ENCODE measurements around the gene AGPAT4.

The AGPAT4 gene

DNA sequence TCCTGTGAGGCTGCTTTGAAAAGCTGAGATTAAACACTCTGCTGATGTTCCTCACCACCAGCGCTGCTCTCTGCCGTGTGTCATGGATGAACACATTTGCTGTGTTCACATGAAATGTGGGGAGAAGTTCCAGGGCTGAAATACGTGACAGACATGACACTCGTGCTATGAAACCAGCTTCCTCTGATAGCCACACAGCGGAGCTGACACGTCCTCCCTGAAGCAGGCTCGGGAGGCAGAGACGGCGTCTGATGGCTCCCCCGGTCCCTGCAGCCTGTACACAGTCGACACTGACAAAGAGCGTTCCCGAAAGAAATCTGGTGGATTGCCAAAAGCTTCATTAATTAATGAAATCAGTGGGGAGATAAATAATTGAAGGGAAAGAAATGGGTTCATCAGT, 17.5 kb downstream of the AGPAT4 start:
- peak in 26 of 56 donors; percentile 12 to 53 (median 34) for DNase-seq

DNA sequence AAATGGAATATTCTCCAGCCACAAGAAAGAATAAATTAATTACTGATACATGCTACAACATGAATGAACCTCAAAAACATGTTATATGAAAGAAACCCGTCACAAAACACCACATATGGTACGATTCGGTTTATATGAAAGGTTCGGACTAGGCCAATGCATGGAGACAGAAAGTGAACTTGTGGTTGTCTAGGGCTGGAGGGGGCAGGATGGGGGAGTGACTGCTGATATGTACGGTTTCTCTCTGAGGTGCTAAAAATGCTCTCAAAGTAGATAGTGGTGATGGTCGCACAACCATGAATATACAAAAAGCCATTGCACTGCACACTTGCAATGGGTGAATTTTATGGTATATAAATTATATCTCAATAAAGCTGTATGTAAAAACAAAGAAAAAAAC, 18.3 kb downstream of the AGPAT4 start:
- no peak for DNase-seq

DNA sequence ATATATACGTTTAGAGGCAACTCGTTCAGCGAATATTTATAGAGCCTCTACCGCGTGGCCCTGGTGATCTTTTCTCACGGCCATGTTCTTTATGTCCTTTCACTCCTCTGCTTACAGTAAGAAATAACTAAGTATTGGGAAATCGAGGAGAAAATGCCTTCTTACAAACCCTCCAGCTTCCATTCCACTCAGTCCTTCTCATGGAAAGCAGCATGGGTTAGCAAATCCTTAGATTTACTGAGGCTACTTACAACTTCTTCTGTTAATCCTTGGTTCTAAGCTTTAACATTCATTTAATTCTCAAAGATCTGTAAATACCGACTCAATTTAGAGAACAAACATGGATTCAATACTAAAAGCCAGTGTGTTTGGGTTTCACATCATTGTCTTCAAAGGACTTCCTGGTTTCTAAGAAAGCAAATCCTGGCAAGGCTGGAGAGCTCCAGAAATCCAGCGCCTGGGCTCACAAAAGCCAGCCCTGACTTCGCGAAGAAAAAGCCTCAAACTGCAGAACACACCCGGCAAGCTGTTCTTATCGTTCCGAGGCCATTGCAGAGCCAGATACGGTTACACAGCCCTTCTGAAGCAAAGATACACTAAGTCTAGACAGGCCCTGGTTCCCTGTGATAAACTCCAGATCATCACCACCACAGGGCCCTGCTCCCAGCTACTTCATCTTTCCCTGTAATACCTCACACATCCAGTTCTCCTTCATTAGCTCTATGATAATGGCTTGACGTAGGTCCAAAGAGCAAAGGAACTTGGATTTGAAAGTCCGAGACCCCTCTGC, 19.2 kb downstream of the AGPAT4 start:
- peak in 1 of 56 donors; percentile 34 for DNase-seq

DNA sequence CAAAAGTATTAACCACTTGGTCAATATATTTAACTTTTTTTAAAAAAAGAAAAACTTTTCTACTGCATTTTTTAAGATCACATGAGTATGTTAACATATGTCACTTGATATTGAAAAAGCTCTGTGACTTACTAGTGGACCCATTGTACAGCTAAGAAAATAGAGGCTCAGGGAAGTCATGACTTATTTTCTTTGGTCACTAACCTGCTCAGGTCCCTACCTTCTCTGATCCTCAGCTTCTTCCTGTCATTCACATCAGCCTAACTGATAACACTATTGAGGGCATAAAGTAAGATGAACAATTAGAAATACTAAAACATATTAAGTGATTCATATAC, 19.8 kb downstream of the AGPAT4 start:
- no peak for DNase-seq

DNA sequence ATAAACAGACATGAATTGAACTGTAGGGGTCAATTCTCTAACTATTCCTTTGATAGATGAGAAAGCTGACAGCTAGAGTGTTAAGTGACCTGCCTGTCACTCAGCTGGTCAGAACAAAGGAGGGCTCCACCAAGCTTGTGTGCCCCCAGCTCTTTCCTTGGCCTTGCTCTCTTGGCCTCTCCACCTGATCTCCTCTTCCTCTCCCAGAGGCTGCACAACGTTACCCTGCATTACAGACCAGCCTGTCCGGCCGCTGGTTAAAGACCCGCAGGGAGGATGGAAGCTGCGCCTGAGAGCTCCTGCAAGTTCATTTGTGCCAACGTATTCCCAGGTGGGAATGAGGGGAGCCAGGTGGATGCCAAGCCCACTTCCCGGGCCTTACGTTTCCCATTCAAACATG, 22.5 kb downstream of the AGPAT4 start:
- no peak for DNase-seq

DNA sequence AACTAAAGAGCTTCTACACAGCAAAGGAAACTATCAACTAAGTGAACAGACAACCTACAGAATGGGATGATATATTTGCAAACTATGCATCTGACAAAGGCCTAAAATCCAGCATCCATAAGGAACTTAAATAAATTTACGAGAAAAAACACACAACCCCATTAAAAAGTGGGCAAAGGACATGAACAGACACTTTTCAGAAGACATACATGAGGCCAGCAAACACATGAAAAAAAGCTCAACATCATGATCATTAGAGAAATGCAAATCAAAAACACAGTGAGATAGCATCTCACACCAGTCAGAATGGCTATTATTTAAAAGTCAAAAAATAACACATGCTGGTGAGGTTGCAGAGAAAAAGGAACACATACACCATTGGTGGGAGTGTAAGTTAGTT, 24.5 kb downstream of the AGPAT4 start:
- DNase-seq = no peak

DNA sequence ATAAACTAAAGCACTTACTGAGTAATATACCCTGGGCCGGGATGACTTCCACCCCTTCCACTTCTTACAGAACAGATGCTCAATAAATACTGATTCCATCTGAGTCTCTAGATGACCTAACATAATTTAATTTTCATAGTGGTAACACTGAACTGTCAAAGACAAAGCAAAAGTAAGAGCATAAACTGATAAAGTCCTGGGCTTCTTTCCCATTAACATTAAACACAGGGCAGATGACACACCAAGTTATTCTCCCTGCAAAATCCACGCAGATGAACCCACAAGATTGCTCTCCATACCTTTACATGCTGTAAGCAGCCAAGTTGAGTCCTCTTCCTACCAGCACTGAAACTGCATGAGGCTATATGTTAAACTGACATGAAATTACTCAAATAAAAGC, 27.1 kb downstream of the AGPAT4 start:
- DNase-seq = no peak

DNA sequence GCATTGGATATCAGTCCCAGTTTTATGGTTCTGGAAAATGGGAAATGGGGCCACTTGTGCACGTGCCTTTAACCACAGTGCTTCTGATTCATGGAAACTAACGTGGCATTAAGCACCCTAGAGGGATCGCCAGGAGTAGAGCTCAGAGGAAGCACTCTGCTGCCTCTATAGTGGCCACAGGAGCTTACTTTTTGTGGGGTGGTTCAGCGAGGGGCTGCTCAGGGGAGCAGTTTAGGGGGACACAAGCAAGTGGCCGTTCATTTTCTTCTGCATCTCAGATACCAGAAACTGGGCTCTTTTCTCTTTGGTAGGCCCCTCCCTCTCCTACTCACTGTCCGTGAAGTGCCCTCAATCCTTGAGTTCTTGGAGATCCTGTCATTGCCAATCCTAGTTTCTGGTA, 28.5 kb downstream of the AGPAT4 start:
- DNase-seq = no peak

DNA sequence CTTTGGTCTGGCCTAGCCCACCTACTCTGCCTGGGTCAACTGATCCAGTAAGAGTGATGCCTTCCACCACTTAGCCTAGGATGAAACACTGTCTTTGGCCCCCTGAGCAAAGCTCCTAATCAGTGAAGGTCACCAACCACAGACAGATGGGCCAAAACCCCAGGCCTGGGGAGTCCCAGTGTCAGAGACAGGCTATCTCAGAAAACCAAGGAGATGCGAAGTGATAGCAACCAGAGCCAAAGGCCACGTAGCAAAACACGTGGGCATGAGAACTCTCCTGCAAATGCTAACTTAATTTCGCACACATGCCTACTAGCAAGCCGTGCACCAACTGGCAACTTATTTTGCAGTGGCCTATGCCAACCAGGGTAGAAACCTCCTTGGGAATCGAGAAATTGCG, 29.1 kb downstream of the AGPAT4 start:
- DNase-seq = no peak

DNA sequence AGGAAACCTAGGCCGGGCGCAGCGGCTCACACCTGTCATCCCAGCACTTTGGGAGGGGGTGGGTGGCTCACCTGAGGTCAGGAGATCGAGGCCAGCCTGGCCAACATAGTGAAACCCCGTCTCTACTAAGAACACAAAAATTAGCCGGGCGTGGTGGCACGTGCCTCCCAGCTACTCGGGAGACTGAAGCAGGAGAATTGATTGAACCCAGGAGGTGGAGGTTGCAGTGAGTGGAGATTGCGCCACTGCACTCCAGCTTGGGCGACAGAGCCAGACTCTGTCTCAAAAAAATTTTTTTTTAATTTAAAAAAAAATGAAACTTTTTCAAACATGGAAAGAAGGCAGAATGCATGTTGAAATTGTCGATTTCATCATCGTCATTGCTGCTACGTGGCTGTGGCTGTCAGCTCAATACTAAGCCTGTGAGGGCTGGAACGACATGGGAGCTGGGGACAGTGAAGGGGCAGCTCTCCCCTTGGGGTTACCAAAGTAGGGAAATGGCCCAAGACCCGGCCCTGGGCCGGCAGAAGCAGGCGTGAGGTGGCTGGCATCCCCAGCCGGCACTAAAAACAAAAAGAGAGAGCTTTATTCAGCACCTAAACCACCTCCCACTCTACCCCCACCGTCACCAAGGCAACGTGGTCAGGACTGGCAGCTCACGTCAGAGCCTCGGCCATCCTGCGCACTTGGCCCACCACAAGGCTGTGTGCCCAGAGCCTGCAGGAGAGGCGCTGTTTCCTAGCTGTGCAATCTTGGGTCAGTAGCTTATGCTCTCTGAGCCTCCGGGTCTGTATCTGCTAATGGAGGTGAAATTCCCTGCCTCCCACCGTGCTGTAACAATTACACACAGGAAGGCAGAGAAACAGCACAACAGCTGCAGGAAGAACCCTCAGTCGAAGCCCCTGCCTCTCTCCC, 30.8 kb downstream of the AGPAT4 start:
- DNase-seq = peak in 36 of 56 donors; percentile 13 to 75 (median 44)

DNA sequence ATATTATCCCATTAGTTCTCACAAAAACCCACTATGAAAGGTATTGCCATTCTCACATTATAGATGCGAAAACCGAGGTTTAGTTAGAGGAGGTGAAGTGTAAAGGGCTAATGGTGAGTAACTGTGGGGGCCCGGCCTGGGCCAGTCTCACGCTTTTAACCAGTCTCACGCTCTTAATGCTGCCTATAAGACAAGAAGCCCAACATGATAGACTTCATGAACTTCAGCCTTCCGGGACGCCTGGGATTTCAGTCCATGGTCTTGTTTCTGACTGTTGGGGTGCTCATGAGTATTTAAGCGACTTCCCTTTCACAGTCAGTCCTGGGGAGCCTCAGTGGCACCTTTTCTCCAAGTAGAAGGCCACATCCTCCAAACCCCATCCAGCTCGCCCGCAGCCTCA, 31.7 kb downstream of the AGPAT4 start:
- no peak for DNase-seq

DNA sequence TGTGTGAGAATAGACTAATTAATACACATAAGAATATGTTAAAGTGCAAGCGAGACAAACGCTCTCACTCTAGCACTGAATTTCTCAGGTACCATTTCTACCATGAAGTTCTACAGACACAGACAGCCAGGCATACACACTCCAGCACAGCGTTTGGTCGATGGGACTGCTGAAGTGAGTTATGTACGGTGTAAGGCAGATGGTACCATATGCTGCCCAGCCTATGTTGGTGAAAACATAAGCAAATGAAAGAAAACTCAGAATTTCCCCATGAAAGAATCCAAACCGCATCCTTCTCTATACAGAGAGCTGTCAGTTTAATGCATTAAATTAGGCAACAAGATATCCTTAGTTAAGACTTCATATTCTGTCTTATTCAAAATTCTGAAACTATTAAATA, 34.9 kb downstream of the AGPAT4 start:
- no peak for DNase-seq

DNA sequence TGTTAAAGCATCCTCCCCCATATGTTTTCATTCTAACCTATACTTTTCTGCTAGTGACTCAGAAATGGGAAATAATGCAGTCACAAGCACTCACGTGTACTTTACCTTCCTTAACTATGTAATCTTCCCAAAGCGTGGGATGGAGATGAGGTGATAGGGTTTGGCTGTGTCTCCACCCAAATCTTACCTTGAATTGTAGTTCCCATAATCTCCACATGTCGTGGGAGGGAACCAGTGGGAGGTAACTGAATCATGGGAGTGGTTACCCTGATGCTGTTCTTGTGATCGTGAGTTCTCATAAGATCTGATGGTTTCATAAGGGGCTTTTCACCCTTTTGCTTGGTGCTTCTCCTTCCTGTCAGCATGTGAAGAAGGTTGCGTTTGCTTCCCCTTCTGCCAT, 35.4 kb downstream of the AGPAT4 start:
- DNase-seq = peak in 11 of 56 donors; percentile 21 to 72 (median 36)

DNA sequence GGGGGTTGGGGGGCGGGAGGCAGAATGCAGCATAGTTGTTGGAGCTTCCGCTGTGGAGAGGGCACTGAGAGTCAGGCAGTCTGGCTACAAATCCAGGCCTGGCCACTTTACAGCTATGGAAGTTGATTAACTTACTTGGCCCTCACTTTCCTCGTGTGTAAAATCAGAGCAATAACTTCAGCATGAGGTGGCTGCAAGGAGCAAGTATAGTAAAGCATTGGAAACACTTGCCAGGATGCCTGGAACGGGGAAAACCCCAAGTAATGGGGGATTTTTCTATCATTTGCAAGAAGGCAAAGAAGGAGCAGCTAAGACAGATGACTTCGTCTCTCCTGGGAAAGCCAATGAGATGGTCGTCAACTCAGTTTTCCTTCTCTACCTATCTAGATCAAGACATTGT, 35.8 kb downstream of the AGPAT4 start:
- no peak for DNase-seq

DNA sequence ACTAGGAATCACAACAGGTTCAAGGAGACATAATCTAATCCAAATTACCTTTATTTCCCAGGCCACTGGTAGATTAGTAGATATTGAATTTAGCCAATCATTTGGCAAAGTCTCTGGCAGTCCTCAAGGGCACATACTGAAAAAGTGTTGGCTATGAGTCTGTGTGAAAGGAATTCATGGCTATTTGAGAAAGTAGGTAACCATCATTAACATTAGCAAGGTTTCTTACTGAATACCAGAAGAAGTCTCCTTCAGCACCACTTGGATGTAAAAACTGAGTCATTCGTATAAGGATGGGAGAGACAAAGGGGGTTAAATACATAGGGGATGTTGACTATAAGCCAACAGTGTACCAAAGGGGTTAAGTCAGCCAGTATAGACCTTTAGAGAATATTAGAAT, 36.7 kb downstream of the AGPAT4 start:
- no peak for DNase-seq

DNA sequence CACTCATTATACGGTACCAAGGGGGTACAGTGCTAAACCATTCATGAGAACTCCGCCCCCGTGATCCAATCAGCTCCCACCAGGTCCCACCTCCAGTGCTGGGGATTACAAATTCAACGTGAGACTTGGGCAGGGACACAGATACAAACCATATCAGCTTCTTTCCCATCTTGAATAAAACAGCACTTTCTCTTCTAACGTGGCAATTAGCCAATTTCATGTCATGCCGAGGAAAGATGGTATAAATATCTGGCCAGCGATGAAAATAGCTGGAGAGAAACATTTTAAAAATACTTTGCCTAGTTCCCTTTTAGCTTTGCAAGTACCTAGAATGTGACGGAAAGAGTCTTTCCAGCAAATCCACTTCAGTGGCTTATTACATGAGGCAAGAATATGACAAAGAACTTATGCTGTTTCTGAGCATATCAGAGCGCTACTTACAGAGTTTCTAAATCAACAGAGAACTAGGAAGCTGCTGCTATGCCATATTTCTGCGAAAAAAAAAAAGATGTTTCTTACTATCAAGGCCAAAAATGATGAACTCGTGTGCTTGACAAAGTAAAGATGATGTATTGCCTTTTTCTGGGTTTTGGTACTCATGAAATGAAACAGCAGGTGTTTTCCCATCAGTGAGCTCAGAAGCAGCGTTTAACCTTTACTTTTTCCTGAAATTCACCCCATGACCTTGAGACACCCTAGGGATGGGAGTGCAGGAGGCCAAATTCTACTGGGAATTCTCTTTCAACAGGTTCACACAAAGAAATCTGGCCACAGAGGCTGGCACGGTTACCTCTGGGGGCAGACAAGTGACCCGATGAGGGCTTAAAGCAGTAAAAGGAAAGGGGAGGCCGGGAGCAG, 37.9 kb downstream of the AGPAT4 start:
- DNase-seq = no peak

DNA sequence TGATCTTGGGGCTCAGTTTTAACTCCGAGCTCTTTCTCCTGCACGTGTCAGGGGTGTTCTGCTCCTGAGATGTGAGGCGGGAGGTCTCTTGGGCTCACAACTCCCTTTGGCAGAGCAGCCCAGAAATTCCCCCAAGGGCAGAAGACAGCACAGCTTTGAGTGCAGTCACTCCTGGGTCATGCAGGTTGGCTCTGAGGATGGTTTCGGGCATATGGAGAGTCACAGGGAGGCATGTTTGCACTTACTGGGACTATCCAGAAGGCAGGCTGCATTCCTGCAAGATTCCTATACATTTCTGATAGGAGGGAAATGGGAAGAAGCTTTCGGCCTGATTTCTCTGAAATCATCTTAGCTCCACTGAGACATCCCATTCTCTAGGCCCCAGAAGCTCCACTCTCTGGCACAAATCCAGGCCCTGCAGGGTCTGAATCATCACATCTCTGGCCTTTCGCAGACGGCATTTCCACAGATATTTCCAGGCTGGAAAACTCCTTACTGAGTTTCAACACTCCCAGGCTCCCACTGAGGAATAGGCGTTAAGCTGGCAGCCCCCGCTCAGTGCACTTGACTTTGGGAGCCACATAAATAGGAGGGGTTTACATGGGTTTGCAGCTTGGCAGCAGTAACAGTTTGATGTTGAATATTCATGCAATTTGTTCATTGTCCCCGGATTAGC, 39.7 kb downstream of the AGPAT4 start:
- DNase-seq = peak in 35 of 56 donors; percentile 25 to 85 (median 47)

DNA sequence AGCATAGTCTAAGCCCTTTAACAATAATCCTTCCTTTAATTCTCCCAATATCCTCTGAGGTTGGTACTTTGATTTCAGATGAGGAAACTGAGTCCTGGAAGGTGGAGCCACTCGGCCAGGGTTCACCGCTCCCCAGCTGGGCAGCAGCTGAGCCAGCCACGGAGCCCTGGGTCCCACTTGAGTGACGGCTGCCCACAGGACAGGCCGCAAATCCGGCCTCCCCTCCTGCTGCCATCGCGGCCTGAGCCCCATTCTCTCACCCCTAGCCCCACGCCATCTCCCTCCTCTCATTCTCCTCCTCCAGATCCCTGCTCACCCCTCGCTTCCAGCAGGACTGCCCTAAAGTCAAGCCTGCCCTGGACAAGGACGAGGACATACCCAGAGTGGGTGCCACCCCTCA, 41.4 kb downstream of the AGPAT4 start:
- DNase-seq = no peak

DNA sequence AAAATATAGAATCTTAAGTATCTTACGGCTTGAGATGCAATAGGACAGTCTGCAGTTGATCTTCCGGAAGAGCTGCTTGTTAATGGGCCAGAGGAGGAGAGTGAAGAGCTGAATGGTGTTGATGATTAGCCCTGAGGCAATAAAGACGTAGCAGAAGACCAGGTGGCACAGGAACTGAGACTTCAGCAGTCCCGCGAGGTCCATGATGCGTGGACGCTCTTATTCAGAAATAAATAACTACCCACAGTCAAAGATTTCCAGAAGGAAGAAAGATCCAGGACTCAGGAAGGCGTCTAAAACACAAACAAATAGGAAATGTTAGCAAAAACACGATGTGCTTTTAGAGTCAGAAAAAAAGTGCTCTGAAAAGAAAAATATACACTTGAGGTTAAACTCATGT, 41.9 kb downstream of the AGPAT4 start:
- no peak for DNase-seq

DNA sequence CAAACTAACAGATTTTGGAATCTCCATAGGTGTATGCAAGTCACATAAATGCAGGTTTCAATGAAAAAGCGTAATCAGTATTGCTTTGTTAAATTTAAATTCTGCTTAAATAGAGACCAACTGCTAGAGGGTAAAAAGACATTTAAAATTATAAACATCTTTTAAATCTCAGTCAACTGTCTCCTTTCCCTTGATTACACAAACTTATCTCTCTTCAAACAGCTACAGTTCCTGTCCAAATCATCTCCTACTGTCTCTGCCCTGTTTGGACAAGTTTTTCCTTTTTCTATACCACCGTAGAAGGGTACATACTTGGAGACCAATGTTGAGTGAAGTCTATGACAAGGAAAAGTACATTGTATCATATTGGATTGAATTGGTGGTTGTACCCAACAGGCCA, 43.5 kb downstream of the AGPAT4 start:
- DNase-seq = no peak

DNA sequence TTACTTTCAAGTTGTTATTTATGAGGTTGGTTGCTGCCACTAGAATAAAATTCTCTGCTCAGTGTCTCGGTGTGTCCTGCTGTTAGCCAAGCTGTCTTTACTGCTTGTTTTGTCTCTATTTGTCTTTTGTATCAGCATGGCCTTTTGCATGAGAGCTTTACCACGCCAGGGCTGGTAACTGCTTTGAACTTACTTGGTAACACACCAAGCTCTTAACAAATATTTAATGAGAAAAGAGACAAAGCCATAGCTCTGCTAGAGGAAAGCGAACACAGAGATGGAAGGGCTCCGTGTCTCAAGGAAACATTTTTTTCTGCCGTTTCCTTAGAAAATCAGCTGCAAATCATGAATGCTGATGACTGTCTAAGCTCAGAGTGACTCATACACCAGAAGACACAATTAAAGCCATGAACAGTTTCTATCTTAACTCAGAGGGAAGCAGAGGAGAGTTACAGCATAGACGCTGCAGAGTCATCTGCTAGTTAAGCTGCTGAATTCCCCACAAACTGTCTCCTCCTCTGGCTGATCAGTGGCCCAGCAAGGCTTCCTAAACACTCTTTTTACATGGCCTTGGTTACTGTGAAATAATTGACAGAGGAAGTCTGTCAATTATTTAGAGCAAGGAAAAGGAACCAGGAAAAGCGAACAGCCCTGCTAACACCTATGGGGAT, 44.8 kb downstream of the AGPAT4 start:
- DNase-seq = peak in 7 of 56 donors; percentile 35 to 58 (median 43)

Measured in nucleus accumbens (tissue), 56 donors.